Fibroblast of lung (primary cell): ENCODE results near the gene TMEM252. TPM values are rescaled to one million over a fixed set of nuclear protein-coding genes. Genes with fewer than 3 reads are reported as not detected.
A peak's percentile ranks its signal among the peaks of the same experiment; 100 is the strongest.

Experiments used
- DNase-seq, 2 donors: peaks; one replicate each; pipeline versions ENCODE4 v3.0.0 to v3.0.0-alpha.2; 2010; ENCODE audit warnings: low read depth in 2 of 2
- H2AFZ ChIP-seq: 2 replicates; pipeline ENCODE4 v1.5.1; 2012; ENCODE audit warnings: low read length, control low read depth, inconsistent platforms
- H3K27ac ChIP-seq: 2 replicates; pipeline ENCODE4 v1.5.1; 2011; ENCODE audit warnings: low read length, control low read depth; ENCODE audit not compliant: insufficient read depth
- H3K27me3 ChIP-seq: 2 replicates; pipeline ENCODE4 v1.5.1; 2011; ENCODE audit warnings: mild to moderate bottlenecking, low read length; ENCODE audit not compliant: control insufficient read depth, insufficient read depth
- H3K36me3 ChIP-seq: 2 replicates; pipeline ENCODE4 v1.5.1; 2011; ENCODE audit warnings: low read length; ENCODE audit not compliant: control insufficient read depth, insufficient read depth
- H3K4me1 ChIP-seq: 2 replicates; pipeline ENCODE4 v1.5.1; 2011; ENCODE audit warnings: low read length; ENCODE audit not compliant: control insufficient read depth, insufficient read depth; ENCODE audit errors: extremely low read depth
- H3K4me2 ChIP-seq: 2 replicates; pipeline ENCODE4 v1.5.1; 2011; ENCODE audit warnings: low read length, control low read depth; ENCODE audit not compliant: insufficient read depth; ENCODE audit errors: extremely low read depth
- H3K4me3 ChIP-seq, 4 experiments: fragments of 200-600 bp in 1 of 4; sonication (generic) in 1 of 4; replicated peaks in 1 of 4; 2 replicates each; pipeline ENCODE4 v1.5.1; 2011 to 2016; ENCODE audit warnings: low read length in 4 of 4, low read depth in 3 of 4, mild to moderate bottlenecking in 3 of 4, control low read depth in 2 of 4, inconsistent platforms in 1 of 4, mixed read lengths in 1 of 4; ENCODE audit not compliant: insufficient read depth in 1 of 4; ENCODE audit errors: control extremely low read depth in 1 of 4
- H3K79me2 ChIP-seq: 2 replicates; pipeline ENCODE4 v1.5.1; 2012; ENCODE audit warnings: mild to moderate bottlenecking, low read length, inconsistent platforms; ENCODE audit not compliant: control insufficient read depth, insufficient read depth
- H3K9ac ChIP-seq: 2 replicates; pipeline ENCODE4 v1.5.1; 2011; ENCODE audit warnings: mild to moderate bottlenecking, low read length, control low read depth; ENCODE audit not compliant: insufficient read depth
- H3K9me3 ChIP-seq: 2 replicates; pipeline ENCODE4 v1.5.1; 2012; ENCODE audit warnings: low read depth, low read length; ENCODE audit not compliant: control insufficient read depth, insufficient read depth
- H4K20me1 ChIP-seq: 2 replicates; pipeline ENCODE4 v1.5.1; 2011; ENCODE audit warnings: low read length; ENCODE audit not compliant: control insufficient read depth, insufficient read depth; ENCODE audit errors: extremely low read depth
- CTCF ChIP-seq, 2 donors: IDR thresholded peaks in 1 of 2; conservative IDR thresholded peaks in 1 of 2; 1 replicate in 1 of 2; 2 replicates in 1 of 2; pipeline ENCODE4 v1.5.1; 2011 to 2012; ENCODE audit warnings: low read length in 2 of 2, control low read depth in 1 of 2, inconsistent platforms in 1 of 2, low read depth in 1 of 2, mild to moderate bottlenecking in 1 of 2
- EZH2 ChIP-seq: IDR thresholded peaks from 2 replicates; pipeline ENCODE4 v1.5.1; 2012; ENCODE audit warnings: low read length, control low read depth, mild to moderate bottlenecking; ENCODE audit errors: missing control alignments
- polyA plus RNA-seq, 2 donors: library from polyadenylated mRNA; depleted of rRNA in 1 of 2; stranded (reverse) in 1 of 2; unstranded in 1 of 2; fragments of >200 nt; gene quantifications; 2 replicates each; pipeline ENCODE4 v1.2.1, GENCODE V29; 2011 to 2012; ENCODE audit warnings: missing spikeins in 1 of 2
- total RNA-seq: library from RNA; depleted of rRNA; stranded (reverse); fragments of >200 nt; gene quantifications from 2 replicates; pipeline ENCODE4 v1.2.1, GENCODE V29; 2014

Gene TMEM252
- total and polyA plus RNA-seq, 2 donors (not counting 1 experiment from before 2014, with no cell fraction given), result not detected

GRCh38 chr9:68584189-68585033, 43.7 kb upstream of the TMEM252 start:
- Histone ChIP-seq H3K4me1 (no peaks in the 10 kb centered on the region), H3K4me2 (peak overlapping the region; percentile 40), H3K36me3 (no peaks in the 10 kb centered on the region), H4K20me1 (no peaks in the 10 kb centered on the region), H3K27ac (no peak overlapping the region), H3K27me3 (no peaks in the 10 kb centered on the region), H3K9ac (no peak overlapping the region), H3K9me3 (no peaks in the 10 kb centered on the region), H3K79me2 (no peaks in the 10 kb centered on the region), H3K4me3 (peak overlapping the region in 2 of 4 experiments; percentile 25 to 48), H2AFZ (peak overlapping the region; percentile 26)
- peak; percentile 65 to 92 for DNase-seq
- TF ChIP-seq EZH2 (no peak), CTCF (conservative IDR thresholded peaks at IDR 0.05 in 1 of 2, IDR thresholded peaks at IDR 0.05 in 1 of 2; ENCODE audit: low read depth in 1 of 2, low read length in 2 of 2) (peak; percentile 98 to 100)

GRCh38 chr9:68581696-68582095, 41.0 kb upstream of the TMEM252 start:
- no peak overlapping the region for H3K27ac ChIP-seq
- no peaks in the 10 kb centered on the region for H3K79me2 ChIP-seq
- H3K9me3 ChIP-seq, result no peaks in the 10 kb centered on the region
- H3K4me1 ChIP-seq, result no peaks in the 10 kb centered on the region
- H3K9ac ChIP-seq, result no peak overlapping the region
- TF ChIP-seq CTCF (conservative IDR thresholded peaks at IDR 0.05 in 1 of 2, IDR thresholded peaks at IDR 0.05 in 1 of 2; ENCODE audit: low read depth in 1 of 2, low read length in 2 of 2), result no peak
- TF ChIP-seq EZH2, result no peak
- no peak for DNase-seq
- no peaks in the 10 kb centered on the region for H3K36me3 ChIP-seq
- H4K20me1 ChIP-seq, result no peaks in the 10 kb centered on the region
- no peak overlapping the region for H3K4me2 ChIP-seq
- H3K27me3 ChIP-seq, result no peaks in the 10 kb centered on the region
- no peak overlapping the region for H2AFZ ChIP-seq
- no peak overlapping the region for H3K4me3 ChIP-seq

GRCh38 chr9:68577774-68578591, 37.3 kb upstream of the TMEM252 start:
- Histone ChIP-seq H3K9me3 (no peaks in the 10 kb centered on the region), H3K36me3 (no peaks in the 10 kb centered on the region), H4K20me1 (no peaks in the 10 kb centered on the region), H3K27me3 (no peaks in the 10 kb centered on the region), H3K9ac (no peak overlapping the region), H3K79me2 (no peaks in the 10 kb centered on the region), H3K4me2 (no peak overlapping the region), H3K4me3 (no peak overlapping the region), H3K4me1 (no peaks in the 10 kb centered on the region), H2AFZ (no peak overlapping the region), H3K27ac (no peak overlapping the region)
- no peak for DNase-seq
- TF ChIP-seq EZH2, result no peak
- no peak for TF ChIP-seq CTCF (conservative IDR thresholded peaks at IDR 0.05 in 1 of 2, IDR thresholded peaks at IDR 0.05 in 1 of 2; ENCODE audit: low read depth in 1 of 2, low read length in 2 of 2)
